Measurements from ENCODE around the gene RUNX1. TPM values are rescaled to one million over a fixed set of nuclear protein-coding genes. Genes with fewer than 3 reads are reported as not detected.

Gene RUNX1
- polyA plus RNA-seq, 1 of the 3 experiments (the other 2 are of a cell fraction), result 17.1 TPM

- TF ChIP-seq CTCF (IDR thresholded peaks at IDR 0.05) (no peak), EZH2phosphoT487 (IDR thresholded peaks at IDR 0.05; ENCODE audit: borderline replicate concordance, low read depth) (no peak), TEAD4 (IDR thresholded peaks at IDR 0.05; ENCODE audit: borderline replicate concordance, insufficient read depth) (no peak), IRF3 (IDR thresholded peaks at IDR 0.05; ENCODE audit: low read depth, low read length) (no peak), CHD2 (IDR thresholded peaks at IDR 0.05; ENCODE audit: low read length, partially characterized antibody) (no peak), RCOR1 (IDR thresholded peaks at IDR 0.05; ENCODE audit: low read length) (no peak)
- no peaks in the 10 kb centered on the region for H3K9me3 ChIP-seq
- H3K9me2 ChIP-seq, result no peaks in the 10 kb centered on the region
- no peak overlapping the region for H3K27ac ChIP-seq (ENCODE audit: low read depth in 2 of 2, low read length in 1 of 2)
- DNase-seq, result no peak
- ChIA-PET CTCF (interaction anchor here (2.1 kb wide), 1 partner anchor 10 kb away, joined by 7 read pairs; no protein-coding TSS in a partner anchor), POLR2A (no interaction called here)
- H4K20me1 ChIP-seq (ENCODE audit: insufficient read depth), result no peaks in the 10 kb centered on the region; the same call in 1 of the 2 replicates
- no peak overlapping the region for H3K9ac ChIP-seq
- 98% methylated on average over 6 of the region's 6 CpGs for WGBS (ENCODE audit: low lambda C conversion rate)
- H3K4me1 ChIP-seq (ENCODE audit: control insufficient read depth in 1 of 2, insufficient read depth in 2 of 2, low read depth in 1 of 2, low read length in 1 of 2), result peaks cover 0 to 3% of the 10 kb centered on the region in 2 experiments; a peak in 2 of 4 replicates
- peaks cover 47% of the 10 kb centered on the region for H3K79me2 ChIP-seq (ENCODE audit: insufficient read depth)
- H3F3A ChIP-seq (replicated peaks; ENCODE audit: insufficient read depth), result peaks cover 3% of the 10 kb centered on the region
- no peak overlapping the region for H3K4me3 ChIP-seq (ENCODE audit: low read depth in 2 of 2, low read length in 1 of 2)
- H2AFZ ChIP-seq (ENCODE audit: low read depth), result no peak overlapping the region
- no peak overlapping the region for H3K4me2 ChIP-seq
- no peaks in the 10 kb centered on the region for H3K27me3 ChIP-seq (ENCODE audit: insufficient read depth)
- H3K36me3 ChIP-seq (replicated peaks in 1 of 2; ENCODE audit: control insufficient read depth in 1 of 2, insufficient read depth in 2 of 2, low read length in 1 of 2), result peaks cover 49 to 79% of the 10 kb centered on the region in 2 experiments
Measured at GRCh38 chr21:34799092-34799491, 250.0 kb downstream of the RUNX1 start.

GRCh38 chr21:34797921-34798535 is 251.1 kb downstream of the RUNX1 start:
- 91% methylated on average over 8 of the region's 8 CpGs for WGBS (ENCODE audit: low lambda C conversion rate)
- H4K20me1 ChIP-seq (ENCODE audit: insufficient read depth), result no peaks in the 10 kb centered on the region; the same call in 1 of the 2 replicates
- no peak overlapping the region for H3K4me3 ChIP-seq (ENCODE audit: low read depth in 2 of 2, low read length in 1 of 2)
- no peak overlapping the region for H2AFZ ChIP-seq (ENCODE audit: low read depth)
- no peaks in the 10 kb centered on the region for H3K27me3 ChIP-seq (ENCODE audit: insufficient read depth)
- DNase-seq, result no peak
- ChIA-PET POLR2A (no interaction called here), CTCF (interaction anchor here (1.0 to 1.8 kb wide), 2 partner anchors 12 to 110 kb away, joined by 3 to 5 read pairs; no protein-coding TSS in a partner anchor)
- no peak overlapping the region for H3K9ac ChIP-seq
- no peaks in the 10 kb centered on the region for H3K9me3 ChIP-seq
- peaks cover 0 to 3% of the 10 kb centered on the region in 2 experiments; a peak in 2 of 4 replicates for H3K4me1 ChIP-seq (ENCODE audit: control insufficient read depth in 1 of 2, insufficient read depth in 2 of 2, low read depth in 1 of 2, low read length in 1 of 2)
- peaks cover 38% of the 10 kb centered on the region for H3K79me2 ChIP-seq (ENCODE audit: insufficient read depth)
- peaks cover 3% of the 10 kb centered on the region for H3F3A ChIP-seq (replicated peaks; ENCODE audit: insufficient read depth)
- TF ChIP-seq TAF1 (IDR thresholded peaks at IDR 0.05; ENCODE audit: borderline replicate concordance, low read depth, low read length) (no peak), POLR2AphosphoS5 (IDR thresholded peaks at IDR 0.05; ENCODE audit: low read depth, low read length) (no peak), TCF12 (IDR thresholded peaks at IDR 0.05) (no peak), YY1 (IDR thresholded peaks at IDR 0.05; ENCODE audit: low read depth) (no peak), MXI1 (IDR thresholded peaks at IDR 0.05; ENCODE audit: low read depth, low read length) (no peak), FOSL2 (IDR thresholded peaks at IDR 0.05; ENCODE audit: borderline replicate concordance, low read depth) (no peak), REST (IDR thresholded peaks at IDR 0.05; ENCODE audit: low read depth, low read length) (no peak), RAD21 (IDR thresholded peaks at IDR 0.05; ENCODE audit: low read length) (no peak), FOXM1 (IDR thresholded peaks at IDR 0.05; ENCODE audit: low read depth) (no peak), ELF1 (IDR thresholded peaks at IDR 0.05) (no peak), MAX (IDR thresholded peaks at IDR 0.05; ENCODE audit: low read depth) (no peak), GABPA (IDR thresholded peaks at IDR 0.05; ENCODE audit: low read depth) (no peak), MEF2A (IDR thresholded peaks at IDR 0.05; ENCODE audit: borderline replicate concordance, low read depth) (no peak)
- H3K27ac ChIP-seq (ENCODE audit: low read depth in 2 of 2, low read length in 1 of 2), result no peak overlapping the region
- peaks cover 50 to 81% of the 10 kb centered on the region in 2 experiments for H3K36me3 ChIP-seq (replicated peaks in 1 of 2; ENCODE audit: control insufficient read depth in 1 of 2, insufficient read depth in 2 of 2, low read length in 1 of 2)
- H3K9me2 ChIP-seq, result no peaks in the 10 kb centered on the region
- no peak overlapping the region for H3K4me2 ChIP-seq
